K562 treated with DMSO at 1 percent for 12 hours (cell line): Measurements from ENCODE around the gene A4GALT. TPM values are rescaled to one million over a fixed set of nuclear protein-coding genes. Genes with fewer than 3 reads are reported as not detected.

Source experiments
- total RNA-seq: library from RNA; unstranded; fragments of 300-600 nt; gene quantifications from 2 replicates; pipeline ENCODE4 v1.2.3, GENCODE V29; 2022; ENCODE audit not compliant: insufficient read depth

The A4GALT gene, protein sequence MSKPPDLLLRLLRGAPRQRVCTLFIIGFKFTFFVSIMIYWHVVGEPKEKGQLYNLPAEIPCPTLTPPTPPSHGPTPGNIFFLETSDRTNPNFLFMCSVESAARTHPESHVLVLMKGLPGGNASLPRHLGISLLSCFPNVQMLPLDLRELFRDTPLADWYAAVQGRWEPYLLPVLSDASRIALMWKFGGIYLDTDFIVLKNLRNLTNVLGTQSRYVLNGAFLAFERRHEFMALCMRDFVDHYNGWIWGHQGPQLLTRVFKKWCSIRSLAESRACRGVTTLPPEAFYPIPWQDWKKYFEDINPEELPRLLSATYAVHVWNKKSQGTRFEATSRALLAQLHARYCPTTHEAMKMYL
- not detected in 2 replicates for total RNA-seq

DNA sequence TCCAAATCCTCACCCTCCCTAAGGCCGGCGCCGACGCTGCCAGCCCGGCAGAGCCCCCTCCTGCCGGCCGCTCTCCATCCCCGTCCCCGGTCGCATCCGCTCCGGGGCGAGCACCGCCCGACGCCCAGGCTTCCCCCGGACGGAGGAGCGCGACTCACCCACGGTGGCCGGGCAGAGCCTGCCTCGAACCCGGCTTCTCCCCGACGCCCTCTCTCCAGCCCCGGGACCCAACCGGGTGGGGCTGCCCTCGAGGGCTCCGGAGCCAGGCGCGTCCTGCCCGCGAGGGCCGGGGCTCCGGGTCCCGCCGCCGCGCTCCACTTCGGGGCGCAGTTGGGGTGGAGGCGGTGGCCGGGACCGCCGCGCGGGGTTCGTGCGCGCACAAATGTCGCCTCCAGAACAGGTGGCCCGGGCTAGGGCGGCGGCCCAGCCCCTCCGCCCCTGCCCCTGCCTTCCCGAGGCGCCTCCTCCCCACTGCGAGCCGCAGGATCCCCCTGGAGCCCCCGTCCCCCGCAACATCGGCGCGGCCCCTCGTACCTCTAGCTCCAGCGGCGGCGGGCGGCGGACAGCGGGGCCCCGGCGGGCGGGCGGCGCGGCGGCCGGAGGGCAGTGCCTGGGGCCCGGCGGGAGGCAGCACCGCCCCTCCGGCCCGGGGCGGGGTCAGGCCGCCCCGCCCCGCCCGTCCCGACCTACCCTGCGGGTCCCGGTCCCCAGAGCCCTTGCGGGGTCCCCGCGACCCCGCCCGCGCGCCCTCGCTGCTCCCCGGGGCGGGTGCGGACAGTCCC, at the start of gene A4GALT:
A4GALT (minus strand) TSS at position 608 of the 782 bp plus-strand sequence. CDS start 26,919 bp downstream, outside the sequence.

DNA sequence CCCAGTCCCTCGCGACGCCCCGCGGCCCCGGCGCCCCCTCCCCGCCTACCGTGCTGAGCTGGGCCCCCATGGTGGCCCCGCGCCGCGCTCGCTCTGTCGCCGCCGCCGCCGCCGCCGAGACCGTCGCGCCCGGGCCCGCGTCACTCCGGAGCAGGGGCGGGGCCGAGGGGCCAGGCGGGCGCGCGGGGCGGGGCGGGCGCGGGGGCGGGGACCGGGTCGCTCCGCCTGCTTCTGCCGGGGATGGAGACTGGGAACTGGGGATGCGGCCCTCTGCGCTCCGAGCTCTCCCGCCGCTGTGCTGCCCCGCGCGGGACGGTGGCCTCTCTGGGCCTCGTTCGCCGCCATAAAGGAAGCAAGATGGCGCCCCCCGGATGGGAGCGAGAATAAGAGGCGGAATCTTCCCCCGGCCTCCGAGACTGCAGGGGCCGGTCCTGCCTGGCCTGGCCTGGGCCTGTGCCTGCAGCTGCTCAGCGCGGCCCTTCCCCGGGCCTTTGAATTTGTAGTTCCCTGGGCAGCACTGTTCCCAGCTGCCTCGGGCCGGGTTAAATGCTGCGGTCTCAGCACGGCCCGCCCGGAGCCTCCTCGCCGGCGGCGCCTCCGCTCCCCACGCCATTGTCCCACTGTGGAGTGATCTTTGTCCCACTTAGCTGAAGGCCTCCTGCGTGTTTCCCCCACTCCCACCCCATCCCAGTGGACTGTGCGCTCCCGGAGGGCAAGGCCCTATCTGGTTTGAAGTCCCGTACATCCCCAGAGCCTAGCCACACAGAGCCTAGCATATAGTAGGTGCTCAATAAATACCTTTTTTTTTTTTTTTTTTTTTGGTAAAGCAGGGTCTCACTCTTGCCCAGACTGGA, 71.2 kb downstream of the A4GALT start, which contains the start of gene CYB5R3:
CYB5R3 (minus strand) TSS at position 147 of the 854 bp plus-strand sequence; CDS start at position 70, 77 bp downstream.

Other genes starting within 250 kb of the A4GALT start
- gene RRP7A, start 201.1 kb downstream of the A4GALT start, total RNA-seq, result 14.4 and 17.3 TPM in 2 replicates
- gene SERHL2, start 166.9 kb downstream of the A4GALT start, total RNA-seq, result 9.6 and 12.5 TPM in 2 replicates
- gene POLDIP3, start 106.0 kb downstream of the A4GALT start, total RNA-seq, result 24.1 and 35.5 TPM in 2 replicates
- gene ATP5MGL, start 80.3 kb downstream of the A4GALT start, total RNA-seq, result not detected in 2 replicates
- 81.2 and 93.7 TPM in 2 replicates for gene CYB5R3, start 71.5 kb downstream of the A4GALT start, total RNA-seq
- 20.7 and 39.3 TPM in 2 replicates for gene ARFGAP3, start 136.4 kb upstream of the A4GALT start, total RNA-seq